Osteoblast (primary cell): ENCODE results near the gene EPHA6. TPM values are rescaled to one million over a fixed set of nuclear protein-coding genes. Genes with fewer than 3 reads are reported as not detected.
"Not testable (repeated sequence)": the region's sequence is repeated elsewhere in the genome, so short reads cannot be mapped to it uniquely, and the experiment has no call there.

Source experiments
- DNase-seq: peaks from one replicate; pipeline ENCODE4 v3.0.0; 2011; ENCODE audit warnings: low spot score, mixed read lengths; ENCODE audit not compliant: insufficient read length; ENCODE audit errors: missing footprints
- H2AFZ ChIP-seq: 2 replicates; pipeline ENCODE4 v1.6.0; 2011; ENCODE audit warnings: mild to moderate bottlenecking, low read length
- H3K27ac ChIP-seq: 2 replicates; pipeline ENCODE4 v1.5.1; 2011; ENCODE audit warnings: mild to moderate bottlenecking, low read depth, low read length, moderate library complexity
- H3K27me3 ChIP-seq: 2 replicates; pipeline ENCODE4 v1.6.0; 2012; ENCODE audit warnings: mild to moderate bottlenecking, control low read depth, inconsistent platforms, low read length, moderate library complexity; ENCODE audit not compliant: insufficient read depth
- H3K36me3 ChIP-seq: 2 replicates; pipeline ENCODE4 v1.5.1; 2011; ENCODE audit warnings: mild to moderate bottlenecking, low read length, control low read depth, moderate library complexity; ENCODE audit not compliant: insufficient read depth
- H3K4me1 ChIP-seq: 2 replicates; pipeline ENCODE4 v1.5.1; 2011; ENCODE audit warnings: mild to moderate bottlenecking, low read length, control low read depth, moderate library complexity; ENCODE audit not compliant: insufficient read depth
- H3K4me2 ChIP-seq: 2 replicates; pipeline ENCODE4 v1.6.0; 2011; ENCODE audit warnings: mild to moderate bottlenecking, low read length; ENCODE audit not compliant: insufficient read depth
- H3K4me3 ChIP-seq: fragments of 200-600 bp; sonication (generic); 3 replicates; pipeline ENCODE4 v1.5.1; 2012; ENCODE audit warnings: mild to moderate bottlenecking, low read length, inconsistent platforms; ENCODE audit not compliant: insufficient read depth
- H3K79me2 ChIP-seq: 2 replicates; pipeline ENCODE4 v1.6.0; 2012; ENCODE audit warnings: mild to moderate bottlenecking, low read length, control low read depth, inconsistent platforms; ENCODE audit not compliant: insufficient read depth
- H3K9me3 ChIP-seq: 2 replicates; pipeline ENCODE4 v1.5.1; 2011; ENCODE audit warnings: low read depth, low read length, control low read depth
- H4K20me1 ChIP-seq: 2 replicates; pipeline ENCODE4 v1.6.0; 2012; ENCODE audit warnings: mild to moderate bottlenecking, low read length, control low read depth; ENCODE audit not compliant: insufficient read depth
- total RNA-seq: library from RNA; depleted of rRNA; stranded (reverse); fragments of >200 nt; gene quantifications from 2 replicates; pipeline ENCODE4 v1.2.3, GENCODE V29; 2012
- TF ChIP-seq, protein P1 (sequence below): IDR thresholded peaks from 2 replicates; pipeline ENCODE4 v1.5.1; 2011; ENCODE audit warnings: mild to moderate bottlenecking, low read depth, low read length, moderate library complexity; ENCODE audit errors: extremely low read depth

The EPHA6 gene
- total RNA-seq, 1 donor: not detected

DNA sequence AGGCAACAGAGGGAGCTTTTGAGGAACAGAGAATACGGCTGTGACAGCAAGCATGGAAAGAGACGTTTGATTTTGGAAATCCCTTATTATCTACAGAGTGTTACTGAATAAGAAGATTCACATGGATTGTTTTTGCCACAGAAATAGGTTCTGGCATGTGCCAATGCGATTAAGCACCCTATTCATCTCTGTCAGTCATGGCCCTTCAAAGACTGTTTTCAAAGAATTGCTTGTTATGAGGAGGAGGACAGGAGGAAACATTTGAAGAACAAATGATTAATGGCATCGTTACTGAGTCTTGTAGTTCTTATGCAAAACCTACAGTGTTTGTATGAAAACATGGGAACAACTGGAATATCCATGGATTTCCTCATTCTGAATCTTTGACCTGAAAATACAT is 86.2 kb downstream of the EPHA6 start:
- Histone ChIP-seq H3K4me1 (no peaks in the 10 kb centered on the region), H3K36me3 (no peaks in the 10 kb centered on the region), H3K9me3 (peaks cover 4% of the 10 kb centered on the region), H3K27me3 (no peaks in the 10 kb centered on the region), H3K27ac (no peak overlapping the region), H3K79me2 (no peaks in the 10 kb centered on the region), H2AFZ (no peak overlapping the region), H3K4me3 (no peak overlapping the region), H4K20me1 (no peaks in the 10 kb centered on the region), H3K4me2 (no peak overlapping the region)
- DNase-seq: no peak
- TF ChIP-seq, protein P1, sequence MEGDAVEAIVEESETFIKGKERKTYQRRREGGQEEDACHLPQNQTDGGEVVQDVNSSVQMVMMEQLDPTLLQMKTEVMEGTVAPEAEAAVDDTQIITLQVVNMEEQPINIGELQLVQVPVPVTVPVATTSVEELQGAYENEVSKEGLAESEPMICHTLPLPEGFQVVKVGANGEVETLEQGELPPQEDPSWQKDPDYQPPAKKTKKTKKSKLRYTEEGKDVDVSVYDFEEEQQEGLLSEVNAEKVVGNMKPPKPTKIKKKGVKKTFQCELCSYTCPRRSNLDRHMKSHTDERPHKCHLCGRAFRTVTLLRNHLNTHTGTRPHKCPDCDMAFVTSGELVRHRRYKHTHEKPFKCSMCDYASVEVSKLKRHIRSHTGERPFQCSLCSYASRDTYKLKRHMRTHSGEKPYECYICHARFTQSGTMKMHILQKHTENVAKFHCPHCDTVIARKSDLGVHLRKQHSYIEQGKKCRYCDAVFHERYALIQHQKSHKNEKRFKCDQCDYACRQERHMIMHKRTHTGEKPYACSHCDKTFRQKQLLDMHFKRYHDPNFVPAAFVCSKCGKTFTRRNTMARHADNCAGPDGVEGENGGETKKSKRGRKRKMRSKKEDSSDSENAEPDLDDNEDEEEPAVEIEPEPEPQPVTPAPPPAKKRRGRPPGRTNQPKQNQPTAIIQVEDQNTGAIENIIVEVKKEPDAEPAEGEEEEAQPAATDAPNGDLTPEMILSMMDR: no peak

DNA sequence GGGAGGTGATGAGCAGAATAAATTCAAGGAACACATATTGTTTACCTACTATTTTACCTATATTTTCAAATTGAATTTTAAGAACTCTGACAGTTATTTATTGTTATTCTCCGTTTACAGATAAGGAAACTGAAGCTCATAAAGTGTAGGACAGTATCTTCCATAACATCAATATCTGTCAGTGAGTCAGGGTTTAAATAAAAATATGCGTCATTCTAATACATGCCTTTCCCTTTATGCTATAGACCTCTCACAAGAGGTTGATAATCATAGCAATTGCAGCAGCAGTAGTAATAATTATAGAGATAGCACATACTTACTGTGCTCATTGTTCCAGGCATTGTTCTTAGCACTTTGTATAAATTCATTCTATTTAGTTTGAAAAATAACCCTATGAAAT is 101.1 kb downstream of the EPHA6 start:
- no peak overlapping the region for H3K4me2 ChIP-seq
- no peak for DNase-seq
- no peaks in the 10 kb centered on the region for H3K27me3 ChIP-seq
- no peak overlapping the region for H3K27ac ChIP-seq
- no peaks in the 10 kb centered on the region for H4K20me1 ChIP-seq
- TF ChIP-seq, protein P1: no peak
- H3K4me1 ChIP-seq: no peaks in the 10 kb centered on the region
- no peaks in the 10 kb centered on the region for H3K79me2 ChIP-seq
- H3K36me3 ChIP-seq: no peaks in the 10 kb centered on the region
- no peak overlapping the region for H2AFZ ChIP-seq
- no peaks in the 10 kb centered on the region for H3K9me3 ChIP-seq
- H3K4me3 ChIP-seq: no peak overlapping the region

DNA sequence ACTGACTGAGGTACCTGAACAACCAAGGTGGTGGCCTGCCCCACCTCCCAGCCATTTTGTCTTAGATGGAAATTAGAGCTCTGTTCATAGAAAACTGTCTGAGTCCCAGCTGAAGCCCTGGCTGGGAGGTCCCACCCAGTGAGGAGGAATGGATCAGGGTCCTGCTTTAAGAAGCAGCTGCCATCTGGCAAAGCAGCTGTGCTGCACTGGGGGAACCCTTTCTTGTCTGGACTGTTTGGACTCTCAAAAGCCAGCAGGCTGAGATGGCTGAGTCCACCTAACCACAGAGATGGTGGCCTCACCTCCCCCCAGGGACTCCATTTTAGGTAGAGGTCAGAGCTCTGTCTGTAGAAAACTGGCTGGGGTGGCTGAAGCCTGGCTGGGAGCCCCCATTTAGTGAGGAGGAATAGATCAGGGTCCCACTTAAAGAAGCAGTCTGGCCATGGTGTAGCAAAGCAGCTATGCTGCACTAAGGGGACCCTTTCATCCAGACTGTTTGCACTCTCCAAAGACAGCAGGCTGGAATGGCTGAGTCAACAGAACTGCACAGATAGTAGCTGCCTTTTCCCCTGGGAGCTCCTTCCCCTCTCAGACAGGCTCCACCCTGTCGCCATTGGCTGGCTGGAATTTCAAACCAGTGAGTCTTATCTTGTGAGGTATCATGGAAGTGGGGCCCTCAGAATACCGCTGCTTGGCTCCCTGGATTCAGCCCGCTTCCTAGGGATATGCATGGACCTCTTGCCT is 116.9 kb downstream of the EPHA6 start:
- Histone ChIP-seq H3K9me3 (peaks cover 4% of the 10 kb centered on the region), H3K4me1 (no peaks in the 10 kb centered on the region), H3K4me2 (no peak overlapping the region), H4K20me1 (no peaks in the 10 kb centered on the region), H3K4me3 (no peak overlapping the region), H3K79me2 (no peaks in the 10 kb centered on the region), H2AFZ (no peak overlapping the region), H3K27ac (no peak overlapping the region), H3K36me3 (no peaks in the 10 kb centered on the region), H3K27me3 (no peaks in the 10 kb centered on the region)
- TF ChIP-seq, protein P1: no peak
- DNase-seq: no peak

DNA sequence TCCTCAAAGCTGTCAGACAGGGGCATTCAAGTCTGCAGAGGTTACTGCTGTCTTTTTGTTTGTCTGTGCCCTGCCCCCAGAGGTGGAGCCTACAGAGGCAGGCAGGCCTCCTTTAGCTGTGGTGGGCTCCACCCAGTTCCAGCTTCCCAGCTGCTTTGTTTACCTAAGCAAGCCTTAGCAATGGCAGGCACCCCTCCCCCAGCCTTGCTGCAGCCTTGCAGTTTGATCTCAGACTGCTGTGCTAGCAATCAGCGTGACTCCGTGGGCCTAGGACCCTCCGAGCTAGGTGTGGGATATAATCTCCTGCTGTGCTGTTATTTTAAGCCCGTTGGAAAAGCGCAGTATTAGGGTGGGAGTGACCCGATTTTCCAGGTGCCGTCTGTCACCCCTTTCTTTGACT is 127.7 kb downstream of the EPHA6 start:
- not testable (repeated sequence) for H3K4me3 ChIP-seq, H3K79me2 ChIP-seq, H3K4me2 ChIP-seq, H4K20me1 ChIP-seq, H2AFZ ChIP-seq, H3K9me3 ChIP-seq, H3K27me3 ChIP-seq, H3K4me1 ChIP-seq, H3K27ac ChIP-seq, DNase-seq, H3K36me3 ChIP-seq
